NCI-H526 (cell line): ENCODE data around the gene IKBKE.
A peak's percentile ranks its signal among the peaks of the same experiment; 100 is the strongest.

Source experiments
- DNase-seq, 2 experiments: peaks; one replicate each; lab custom pipeline; 2025; lab: John Stamatoyannopoulos, UW

The IKBKE gene

GRCh38 chr1:206544562-206545257 lies 74.4 kb downstream of the IKBKE start:
- peak; percentile 2 to 76 for DNase-seq

- DNase-seq, result no peak
Observed at GRCh38 chr1:206545351-206545750, 75.1 kb downstream of the IKBKE start.
